T47D (cell line): ENCODE measurements around the gene AOPEP.
A peak's percentile ranks its signal among the peaks of the same experiment; 100 is the strongest.

Experiments used
- DNase-seq, 2 experiments: peaks; one replicate each; pipeline versions ENCODE4 v3.0.0 to v3.0.0-alpha.2; 2011 to 2012; ENCODE audit warnings: low read depth in 1 of 2, low spot score in 1 of 2
- JUND ChIP-seq: IDR thresholded peaks from 2 replicates; pipeline ENCODE4 v1.6.1; 2012; ENCODE audit warnings: low read depth
- in situ Hi-C: cut with HindIII; loops from 2 replicates; pipeline ENCODE4 v1.10.0; 2016; ENCODE audit warnings: low sequenced_read_pairs, low pct_unique_long_range_greater_than_20kb

Gene AOPEP

DNA sequence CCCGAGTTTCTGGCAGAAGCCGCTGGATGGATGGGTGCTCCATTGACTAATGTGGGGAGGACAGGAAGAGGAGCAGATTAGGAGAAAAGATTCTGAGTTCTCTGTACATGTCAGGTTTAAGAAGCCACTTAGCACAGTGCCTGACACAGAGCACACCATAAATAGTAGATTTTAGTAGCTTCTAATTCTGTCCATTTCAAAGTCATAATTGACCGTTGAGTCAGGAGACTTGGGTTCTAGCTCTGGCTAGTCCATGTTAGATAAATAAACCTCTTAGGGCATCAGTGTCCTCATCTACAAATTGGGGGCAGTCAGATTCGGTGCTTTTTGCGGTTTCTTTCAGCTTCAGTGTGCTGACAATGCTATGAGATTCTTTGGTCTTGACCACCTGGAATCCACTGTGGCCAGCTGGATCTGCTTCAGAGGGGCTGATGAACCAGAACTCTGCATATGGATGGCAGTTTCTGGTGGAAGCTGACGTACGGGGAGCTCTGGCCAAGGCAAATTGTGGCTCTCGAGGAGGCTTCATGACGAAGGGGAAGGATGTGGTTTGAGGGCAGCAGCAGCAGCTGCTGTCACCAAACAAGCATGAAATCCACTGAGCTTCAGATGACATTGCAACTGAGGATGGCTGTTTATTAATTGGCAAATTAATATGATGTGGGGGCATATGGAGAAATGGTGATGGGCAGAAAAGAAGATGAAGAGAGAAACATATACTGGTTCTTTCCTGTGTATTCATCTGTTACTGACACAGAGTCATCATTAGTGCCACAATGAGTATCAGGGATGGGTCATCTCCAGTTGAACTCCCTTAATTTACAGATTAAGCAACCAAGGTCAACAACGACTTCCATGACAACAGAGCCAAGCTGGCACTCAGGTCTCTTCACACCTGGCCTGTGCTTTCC is 134.4 kb downstream of the AOPEP start:
- in situ Hi-C loops, result no loop called here
- no peak for DNase-seq
- no peak for TF ChIP-seq JUND

DNA sequence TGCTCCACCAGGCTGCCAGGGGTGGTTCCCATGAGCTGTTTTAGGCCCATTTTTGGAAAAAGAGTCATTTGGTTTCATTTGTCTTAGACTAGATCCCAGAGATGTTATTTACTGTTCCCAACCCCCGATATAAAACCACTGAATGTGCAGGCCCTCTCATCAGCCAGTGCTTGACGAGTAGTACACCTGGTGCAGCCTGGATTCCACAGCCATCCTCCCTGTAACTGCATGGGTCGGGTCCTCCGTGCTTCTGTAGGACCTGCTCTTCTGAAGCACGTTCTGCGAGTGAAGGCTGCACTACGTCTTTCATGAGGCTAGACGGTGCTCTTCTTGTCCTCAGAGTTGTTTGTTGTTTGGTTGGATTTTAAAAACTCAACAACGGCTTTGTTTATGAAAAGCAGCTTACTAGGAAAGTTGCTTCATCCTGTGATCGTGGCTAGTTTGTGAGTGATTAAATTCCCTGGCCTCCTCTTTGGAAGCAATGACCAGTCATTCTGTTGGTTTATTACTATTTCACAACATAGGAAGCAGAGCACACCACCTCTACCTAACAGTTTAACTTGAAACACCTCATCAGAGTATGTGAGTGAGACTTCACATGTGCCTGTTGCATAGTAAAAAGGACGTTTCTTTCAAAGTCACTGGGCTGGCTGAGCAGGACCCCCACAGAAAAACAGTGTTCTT is 135.2 kb downstream of the AOPEP start:
- in situ Hi-C loops, result no loop called here
- DNase-seq, result no peak
- TF ChIP-seq JUND, result no peak

DNA sequence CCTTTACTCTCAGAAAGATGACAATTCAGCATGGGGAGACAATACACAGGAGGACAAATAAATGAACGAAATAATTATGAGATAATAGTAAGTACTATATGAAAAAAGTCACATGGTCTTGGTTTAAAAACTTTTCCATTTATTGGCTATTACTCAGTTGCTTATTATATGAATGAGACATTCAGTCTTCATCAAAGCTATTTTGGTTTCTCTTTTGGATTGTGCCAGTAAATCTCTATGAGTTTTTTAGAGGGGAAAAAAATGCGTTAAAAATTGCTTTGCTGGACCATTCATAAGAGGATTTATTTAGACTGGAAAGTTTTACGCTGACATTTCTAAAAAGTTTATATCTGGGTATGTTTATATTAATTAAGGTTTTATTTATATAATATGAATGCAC is 137.7 kb downstream of the AOPEP start:
- in situ Hi-C loops, result no loop called here
- no peak for DNase-seq
- no peak for TF ChIP-seq JUND

DNA sequence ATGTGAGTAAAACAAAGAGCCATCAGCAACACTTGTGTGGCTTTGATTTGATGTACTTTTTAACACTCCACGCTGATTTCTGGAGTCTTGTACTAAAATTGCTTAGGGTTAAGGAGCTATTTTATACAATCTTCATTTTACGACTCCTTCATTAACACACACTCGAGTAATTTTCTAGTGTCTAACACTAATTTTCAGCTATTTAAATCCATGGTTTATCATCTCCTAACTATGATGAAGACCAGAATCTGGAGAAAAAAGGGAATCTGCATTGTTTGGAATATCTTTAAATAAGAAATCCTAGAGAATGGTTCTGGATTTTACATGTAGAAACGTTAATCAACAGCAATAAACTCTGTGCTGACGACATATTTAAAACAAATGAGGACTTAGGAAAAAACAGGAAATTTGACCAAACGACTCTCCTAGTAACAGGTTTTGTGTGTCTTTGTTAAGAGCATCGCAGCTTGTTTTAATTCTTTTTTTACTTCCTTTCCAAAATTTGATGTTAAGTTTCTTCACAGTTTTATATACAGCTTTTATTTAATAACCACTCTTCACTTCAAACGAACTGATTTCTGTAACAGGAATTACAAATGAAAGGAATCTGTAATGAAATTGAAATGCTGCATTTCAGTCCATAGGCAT is 138.5 kb downstream of the AOPEP start:
- in situ Hi-C loops, result no loop called here
- no peak for TF ChIP-seq JUND
- DNase-seq, result no peak

DNA sequence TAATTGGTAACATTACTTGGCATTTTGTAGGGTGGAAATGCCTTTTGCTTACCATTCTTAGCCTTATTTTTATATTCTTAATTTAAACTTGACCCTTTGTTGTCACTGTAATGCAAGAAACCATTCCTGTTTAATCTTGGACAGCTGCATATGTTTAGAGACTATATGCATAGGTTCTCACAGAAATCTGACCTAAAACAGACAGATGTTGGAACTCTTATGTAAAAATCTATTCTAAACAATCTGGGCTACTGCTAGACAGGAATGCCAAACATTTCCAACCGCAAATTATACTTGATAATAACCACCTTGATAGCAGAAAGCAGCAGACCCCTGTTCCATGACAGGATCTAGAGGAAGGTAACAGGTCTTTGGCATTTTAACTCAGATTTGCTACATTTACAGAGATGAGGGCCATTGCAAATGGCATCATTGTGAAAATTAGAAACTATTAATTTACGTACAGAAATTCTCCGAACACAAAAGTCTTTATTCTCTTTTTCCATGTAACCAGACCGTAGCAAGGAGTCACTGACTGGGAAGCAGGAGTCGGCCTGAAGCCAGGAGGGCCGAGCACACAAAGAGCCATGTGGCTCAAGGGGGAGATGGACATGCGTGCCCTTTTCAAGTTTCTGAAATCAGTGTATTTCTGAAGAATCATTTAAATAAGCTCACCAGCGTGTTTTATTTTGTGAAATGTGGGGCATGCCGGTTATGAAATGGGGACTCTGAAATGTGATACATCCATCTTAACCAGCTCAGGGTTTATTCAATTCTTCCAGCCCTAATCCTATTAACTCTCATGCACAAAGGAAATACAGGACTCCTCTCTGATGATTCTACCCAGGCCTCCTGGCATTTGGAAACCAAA is 139.3 kb downstream of the AOPEP start:
- in situ Hi-C loops, result no loop called here
- no peak for DNase-seq
- no peak for TF ChIP-seq JUND

DNA sequence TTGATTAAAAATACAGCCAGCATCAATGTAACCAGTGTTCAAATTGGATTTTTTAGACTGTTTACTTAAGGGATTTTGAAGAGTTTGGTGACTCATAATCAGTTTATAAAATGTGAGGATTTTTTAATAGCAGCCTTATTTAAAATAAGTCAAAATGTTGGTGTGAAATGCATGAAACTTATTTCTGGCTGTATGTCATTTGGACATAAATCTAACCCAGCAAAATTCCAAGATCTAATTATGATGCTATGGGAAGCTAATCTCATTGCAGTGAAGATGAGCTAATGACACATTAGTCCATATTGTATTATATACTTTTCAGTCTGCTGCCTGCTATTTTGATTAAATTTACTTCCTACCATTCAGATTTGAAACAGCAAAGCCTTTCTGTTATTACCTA is 140.3 kb downstream of the AOPEP start:
- in situ Hi-C loops, result no loop called here
- no peak for DNase-seq
- TF ChIP-seq JUND, result no peak

DNA sequence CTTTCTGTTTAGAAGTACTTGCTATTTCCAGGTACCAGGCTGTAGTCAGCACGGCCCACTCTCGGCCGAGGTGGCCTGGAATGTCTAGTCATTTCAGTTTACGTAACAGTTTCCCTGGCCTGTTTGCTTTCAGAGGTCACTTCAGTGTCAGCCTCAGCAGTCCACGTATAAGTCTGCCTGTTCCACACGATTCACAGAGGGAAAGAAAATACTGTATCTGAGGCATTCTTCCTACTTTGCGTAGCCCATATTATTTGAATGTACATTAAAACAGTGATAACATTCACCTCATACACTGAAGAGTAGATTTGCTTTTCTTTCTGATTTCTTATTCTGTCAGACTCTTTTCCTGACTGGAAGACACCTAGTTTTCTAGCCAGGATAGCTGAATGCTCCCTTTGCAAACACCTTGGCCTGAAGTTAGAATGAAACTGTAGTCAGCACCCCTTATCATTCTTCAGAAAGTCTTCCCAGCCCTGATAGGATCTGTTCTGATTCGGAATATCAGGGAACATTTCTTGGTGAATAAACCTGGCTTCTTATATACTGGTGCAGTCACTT is 140.9 kb downstream of the AOPEP start:
- TF ChIP-seq JUND, result no peak
- DNase-seq, result peak; percentile 37 to 80
- in situ Hi-C loops, result no loop called here

GRCh38 chr9:94867842-94868312 is 141.4 kb downstream of the AOPEP start:
- in situ Hi-C loops, result no loop called here
- TF ChIP-seq JUND, result no peak
- no peak for DNase-seq

DNA sequence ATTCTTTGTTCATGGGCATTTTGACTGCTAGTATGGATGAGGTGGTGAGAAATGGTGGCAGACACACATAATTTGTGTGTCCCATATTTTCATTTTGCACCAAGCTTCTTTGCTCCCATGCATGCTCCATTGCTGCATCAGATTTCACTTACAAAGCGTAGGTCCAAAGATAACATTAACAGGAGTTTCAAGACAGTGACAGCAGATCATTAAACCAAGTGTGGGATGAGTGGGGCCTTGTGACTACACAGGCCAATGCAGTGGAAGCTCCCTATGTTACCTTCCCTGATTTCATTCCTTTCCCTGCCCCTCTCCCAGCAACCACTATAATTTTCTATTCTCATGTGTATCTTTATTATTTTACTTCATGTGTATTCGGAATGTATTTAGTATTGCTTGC is 142.0 kb downstream of the AOPEP start:
- no peak for TF ChIP-seq JUND
- in situ Hi-C loops, result no loop called here
- DNase-seq, result no peak

- no peak for DNase-seq
- no peak for TF ChIP-seq JUND
- in situ Hi-C loops, result no loop called here
Observed at GRCh38 chr9:94869415-94869843, 142.9 kb downstream of the AOPEP start.

GRCh38 chr9:94870465-94870792 is 143.9 kb downstream of the AOPEP start:
- TF ChIP-seq JUND, result no peak
- in situ Hi-C loops, result no loop called here
- no peak for DNase-seq
